GM19238 (cell line): Measurements from ENCODE around the gene FBXL17.

Experiments used
- DNase-seq: peaks from one replicate; pipeline ENCODE4 v3.0.0; 2011; ENCODE audit warnings: low spot score; ENCODE audit not compliant: insufficient read length

The FBXL17 gene

DNA sequence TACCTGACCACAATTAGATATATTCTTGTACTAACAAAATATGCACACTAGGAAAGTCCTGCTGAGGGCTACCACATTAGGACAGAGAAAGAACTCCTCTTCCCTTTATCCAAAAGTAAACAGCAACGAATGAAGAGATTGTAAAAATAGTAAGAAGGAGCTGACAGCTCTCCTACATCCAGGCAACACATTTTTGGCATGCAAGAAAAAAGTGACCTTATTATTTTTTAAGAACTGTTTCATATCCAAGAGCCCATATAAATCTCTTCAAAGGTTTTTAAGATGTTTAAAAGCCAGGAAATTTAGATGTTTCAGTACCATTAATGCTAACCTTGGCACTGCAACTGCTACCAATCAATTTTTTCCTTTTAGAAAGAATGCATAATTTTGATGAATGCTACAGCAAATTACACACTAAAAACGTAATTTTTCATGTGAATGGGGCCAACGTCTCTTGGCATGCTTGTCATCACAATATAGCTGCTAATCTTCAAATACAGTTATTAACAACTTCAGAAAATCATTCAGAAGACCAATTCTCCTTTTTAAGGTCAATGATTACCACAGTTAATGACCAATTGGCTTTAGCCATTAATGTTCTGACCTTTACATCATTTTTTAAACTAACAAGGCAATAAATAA is 132.0 kb downstream of the FBXL17 start:
- no peak for DNase-seq

DNA sequence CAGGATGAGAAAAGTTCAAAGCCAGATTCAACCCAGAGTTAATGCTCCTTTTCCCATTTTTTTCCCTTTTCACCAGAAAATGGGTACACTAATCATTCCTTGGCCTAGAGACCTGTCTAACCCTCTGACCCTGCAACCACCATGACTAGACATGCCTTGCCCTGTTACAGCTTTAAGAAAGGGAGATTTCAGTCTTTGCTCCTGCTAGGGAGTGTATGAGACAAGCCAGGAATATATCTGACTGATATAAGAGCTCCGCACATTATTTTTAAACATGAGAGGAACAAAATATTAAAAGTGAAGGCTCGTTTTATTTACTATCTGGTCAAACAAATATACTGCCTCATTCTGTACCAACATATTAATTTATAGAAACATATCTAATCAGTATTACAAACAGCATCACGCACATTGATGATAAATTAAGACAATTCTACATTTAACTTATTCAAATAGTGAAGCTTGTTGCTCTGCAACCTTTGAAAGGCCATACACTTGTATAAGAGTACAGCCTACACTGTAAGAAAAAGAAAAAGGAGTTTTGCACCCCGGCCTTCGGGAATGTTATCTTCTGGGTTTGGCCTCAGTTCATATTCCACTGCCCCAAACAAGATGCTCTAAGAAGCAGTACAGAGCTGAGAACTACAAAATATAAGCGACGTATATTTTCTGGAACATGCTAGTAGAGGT is 132.7 kb downstream of the FBXL17 start:
- no peak for DNase-seq

DNA sequence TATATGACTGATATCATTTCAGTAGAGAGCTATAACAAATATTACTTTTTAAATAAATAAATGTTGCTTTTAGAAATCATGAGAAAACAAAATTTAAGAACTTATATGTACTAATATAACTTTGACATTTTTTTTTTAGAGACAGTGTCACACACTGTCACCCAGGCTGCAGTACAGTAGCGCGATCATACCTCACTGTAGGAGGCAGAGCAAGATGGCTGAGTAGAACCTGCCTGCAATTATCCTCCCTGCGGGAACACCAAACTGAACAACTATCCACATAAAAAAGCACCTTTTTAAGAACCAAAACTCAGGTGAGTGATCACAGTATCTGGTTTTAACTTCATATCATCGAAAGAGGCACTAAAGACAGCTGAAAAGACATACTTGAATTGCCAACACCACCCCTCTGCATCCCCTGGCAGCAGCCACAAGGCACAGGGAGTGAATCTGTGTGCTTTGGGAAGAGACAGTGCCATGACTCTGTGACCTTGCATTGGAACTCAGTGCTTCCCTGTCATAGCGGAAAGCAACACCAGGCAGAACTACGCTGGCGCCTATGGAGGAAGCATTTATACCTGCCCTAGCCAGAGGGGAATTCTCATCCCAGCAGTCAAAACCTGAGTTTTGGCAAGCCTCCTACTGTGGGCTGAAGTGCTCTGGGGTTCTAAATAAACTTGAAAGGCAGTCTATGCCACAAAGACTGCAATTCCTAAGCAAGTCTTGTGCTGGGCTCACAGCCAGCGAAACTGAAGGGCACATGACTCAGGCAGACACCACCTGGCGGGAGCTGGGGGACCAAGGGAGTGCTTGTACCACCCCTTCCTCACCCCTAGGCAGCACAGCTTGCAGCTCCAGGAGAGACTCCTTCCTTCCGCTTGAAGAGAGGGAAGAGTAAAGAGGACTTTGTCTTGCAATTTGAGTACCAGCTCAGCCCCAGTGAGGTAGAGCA is 142.7 kb downstream of the FBXL17 start:
- DNase-seq, result no peak

DNA sequence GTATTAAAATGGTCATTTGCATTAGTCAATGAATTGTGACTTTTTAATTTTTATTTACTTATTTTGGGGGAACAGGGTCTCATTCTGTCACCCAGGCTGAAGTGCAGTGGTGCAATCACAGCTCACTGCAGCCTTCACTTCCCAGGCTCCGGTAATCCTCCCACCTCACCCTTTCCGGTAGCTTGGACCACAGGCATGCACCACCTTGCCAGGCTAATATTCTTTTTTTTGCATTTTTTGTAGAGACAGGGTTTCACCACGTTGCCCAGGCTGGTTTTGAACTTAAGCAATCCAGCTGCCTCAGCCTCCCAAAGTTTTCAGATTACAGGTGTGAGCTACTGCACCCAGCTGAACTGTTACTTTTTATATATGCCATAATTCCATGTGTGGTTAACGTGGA is 143.4 kb downstream of the FBXL17 start:
- no peak for DNase-seq

DNA sequence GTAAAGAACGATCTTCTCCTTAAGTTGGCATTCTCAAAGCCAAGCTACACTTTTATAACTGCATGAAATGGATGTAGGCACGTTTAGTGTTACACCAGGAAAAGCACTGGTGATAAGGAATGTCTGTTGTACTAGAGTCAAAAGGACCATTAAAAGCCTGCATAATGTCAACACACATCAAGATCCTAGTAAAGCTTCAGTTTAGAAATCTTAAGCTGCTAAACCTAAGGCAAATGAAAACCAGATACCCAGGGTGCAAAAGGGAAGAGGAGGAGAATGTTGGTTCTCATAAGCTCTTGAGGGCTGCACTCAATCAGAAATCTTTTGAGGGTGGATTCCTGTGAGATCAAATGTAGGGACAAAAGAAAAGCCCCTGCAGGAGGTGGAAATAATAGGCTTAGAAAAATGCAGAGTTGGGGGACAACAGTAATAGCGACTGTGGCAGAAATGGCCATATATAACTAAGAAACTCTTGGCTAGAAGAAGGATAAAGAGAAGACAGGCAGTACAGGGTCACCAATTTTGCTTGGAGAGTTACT is 148.2 kb downstream of the FBXL17 start:
- no peak for DNase-seq

DNA sequence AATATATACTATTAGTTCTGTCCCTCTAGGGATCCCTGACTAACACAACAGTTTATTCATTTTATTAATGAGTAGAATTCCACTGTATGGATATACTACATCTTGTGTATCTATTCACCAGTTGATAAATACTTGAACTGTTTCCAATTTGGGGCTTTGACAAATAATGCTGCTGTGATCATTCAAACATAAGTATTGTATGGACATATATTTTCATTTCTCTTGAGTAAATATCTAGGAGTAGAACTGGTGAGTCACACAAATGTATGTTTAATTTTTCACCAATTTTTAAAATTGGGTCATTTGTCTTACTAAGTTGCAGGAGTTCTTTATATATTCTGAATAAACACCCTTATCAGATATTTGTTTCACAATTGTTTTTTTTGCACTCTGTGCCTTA is 149.1 kb downstream of the FBXL17 start:
- no peak for DNase-seq

DNA sequence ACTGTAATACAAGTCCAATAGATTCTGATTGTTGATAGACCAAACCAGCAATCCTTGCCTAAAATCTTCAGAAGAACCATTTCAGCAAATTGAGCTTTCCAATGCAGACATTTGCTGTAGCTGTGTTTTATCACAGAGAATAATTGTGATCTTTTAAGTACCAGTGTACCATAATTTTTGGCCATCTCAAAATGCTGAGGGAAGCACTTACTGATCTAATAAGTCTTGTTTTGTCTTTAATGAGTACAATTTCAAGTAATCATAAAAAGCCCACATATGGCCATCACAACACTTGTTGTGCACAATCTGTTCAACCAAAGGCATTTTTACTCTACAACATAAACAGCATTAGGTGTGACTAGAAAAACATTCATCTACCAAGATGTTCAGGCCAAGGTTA is 159.9 kb downstream of the FBXL17 start:
- no peak for DNase-seq

DNA sequence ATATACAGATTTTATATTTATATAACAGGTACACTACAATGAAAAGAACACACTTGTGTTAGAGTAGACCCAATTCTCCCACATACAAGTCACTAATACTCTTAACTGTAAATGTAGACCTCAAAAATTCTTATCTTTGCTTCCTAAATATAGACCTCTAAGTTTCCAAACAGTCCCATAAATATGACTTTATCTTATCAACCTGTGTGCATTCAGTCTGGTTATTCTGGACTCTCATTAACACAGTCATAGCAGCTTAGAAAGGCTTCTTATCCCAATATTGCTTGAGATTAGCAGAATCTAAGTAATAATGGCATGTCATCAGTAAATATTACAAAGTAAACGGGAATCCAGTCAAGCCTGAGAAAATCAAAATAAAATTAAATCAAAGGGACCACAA is 161.1 kb downstream of the FBXL17 start:
- DNase-seq, result no peak

DNA sequence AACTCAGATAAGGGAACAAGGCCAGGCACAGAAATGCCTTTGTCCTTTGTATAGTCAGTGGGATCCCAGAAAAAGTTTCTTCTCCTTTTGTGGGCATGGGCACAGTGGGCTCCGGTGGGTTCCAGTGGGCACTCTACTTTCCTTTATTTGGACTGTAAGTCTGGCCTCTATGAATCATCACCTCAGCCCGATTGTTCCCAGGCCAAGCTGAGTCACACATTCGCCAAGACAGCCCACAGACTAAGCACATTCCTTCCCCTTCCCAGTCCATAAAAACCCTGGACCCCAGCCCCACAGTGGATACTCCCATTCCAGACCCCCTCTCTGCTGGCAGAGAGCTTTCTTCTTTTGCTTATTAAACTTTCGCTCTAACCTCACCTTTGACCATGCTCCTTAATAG is 165.0 kb downstream of the FBXL17 start:
- no peak for DNase-seq

DNA sequence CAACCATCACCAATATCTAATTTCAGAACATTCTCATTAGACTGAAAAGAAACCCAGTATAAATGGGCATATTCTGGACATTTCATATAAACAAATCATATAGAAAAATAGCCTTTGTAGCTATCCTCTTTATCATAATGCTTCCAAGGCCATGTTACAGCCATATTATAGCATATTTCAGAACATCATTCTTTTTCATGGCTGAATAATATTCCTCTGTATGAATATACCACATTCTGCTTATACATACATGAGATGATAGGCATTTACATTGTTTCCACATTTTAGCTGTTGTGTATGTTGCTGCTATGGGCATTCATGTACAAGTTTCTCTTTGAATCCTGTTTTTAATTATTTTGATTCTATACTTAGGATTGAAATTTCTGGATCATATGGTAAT is 167.0 kb downstream of the FBXL17 start:
- no peak for DNase-seq

DNA sequence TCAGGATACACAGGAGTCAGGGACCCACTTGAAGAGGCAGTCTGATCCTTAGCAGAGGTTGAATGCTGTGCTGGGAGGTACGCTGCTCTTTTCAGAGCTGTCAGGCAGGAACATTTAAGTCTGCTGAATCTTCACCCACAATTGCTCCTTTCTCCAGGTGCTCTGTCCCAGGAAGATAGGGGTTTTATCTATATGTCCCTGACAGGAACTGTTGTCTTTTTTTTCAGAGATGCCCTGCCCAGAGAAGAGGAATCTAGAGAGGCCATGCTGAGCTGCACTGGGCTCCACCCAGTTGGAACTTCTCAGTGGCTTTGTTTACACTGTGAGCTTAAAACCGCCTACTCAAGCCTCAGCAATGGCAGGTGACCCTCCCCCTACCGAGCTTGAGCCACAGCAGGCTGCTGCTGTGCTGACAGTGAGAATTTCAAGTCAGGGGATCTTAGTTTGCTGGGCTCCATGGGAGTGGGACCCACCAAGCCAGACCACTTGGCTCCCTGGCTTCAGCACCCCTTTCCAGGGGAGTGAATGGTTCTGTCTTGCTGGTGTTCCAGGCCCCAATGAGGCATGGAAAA is 169.0 kb downstream of the FBXL17 start:
- DNase-seq, result no peak

DNA sequence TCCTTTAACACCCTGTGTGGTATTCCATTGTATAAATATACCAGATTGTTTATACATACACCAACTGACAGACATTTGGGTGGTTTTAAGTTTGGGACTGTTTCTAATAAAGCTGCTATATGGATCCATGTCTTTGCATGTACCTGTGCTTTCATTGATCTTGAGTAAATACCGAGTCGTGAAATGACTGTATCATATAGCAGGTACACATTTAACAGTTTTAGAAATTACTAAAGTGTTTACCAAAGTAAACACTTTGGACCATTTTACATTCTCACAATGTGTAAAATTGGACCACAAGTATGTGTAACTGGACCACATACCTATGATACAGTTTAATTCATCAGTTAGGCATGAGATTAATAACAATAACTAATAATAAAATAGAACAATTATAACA is 175.2 kb downstream of the FBXL17 start:
- no peak for DNase-seq

DNA sequence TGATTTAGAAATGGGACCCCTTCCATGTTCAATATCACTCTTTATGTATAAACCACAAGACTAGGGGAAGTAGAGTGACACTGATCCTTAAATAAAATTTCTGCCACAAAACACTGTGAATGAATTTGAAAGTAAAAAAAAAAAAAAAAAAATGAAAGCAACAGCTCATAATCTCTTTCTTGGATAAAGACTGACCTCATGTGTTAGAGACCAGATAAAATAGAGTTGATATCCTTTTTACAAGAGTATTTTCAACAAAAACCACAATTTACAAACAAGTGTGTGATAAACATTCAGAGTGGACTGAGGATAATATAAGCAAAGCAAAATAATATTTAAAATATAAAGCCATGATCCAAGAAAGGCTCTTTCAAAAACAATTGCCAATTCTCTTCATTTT is 180.2 kb downstream of the FBXL17 start:
- DNase-seq, result no peak

DNA sequence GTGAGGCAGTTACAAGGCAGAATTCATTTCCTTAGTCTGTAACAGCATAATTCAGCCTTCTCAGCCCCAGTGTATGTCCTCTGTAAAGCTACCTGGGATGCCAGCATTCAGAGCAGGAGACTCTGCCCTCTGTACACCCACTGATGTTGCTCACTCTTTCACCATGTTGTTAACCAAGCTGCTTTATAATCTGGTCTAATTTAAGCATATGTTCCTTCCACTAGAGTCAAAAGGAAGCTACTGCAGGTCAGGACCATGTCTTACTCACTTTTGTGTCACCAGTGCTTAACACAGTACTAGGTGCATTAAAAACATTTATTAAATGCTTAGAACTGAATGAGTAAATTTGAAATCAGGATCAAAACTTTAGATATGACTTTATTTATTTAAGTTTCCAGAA is 185.6 kb downstream of the FBXL17 start:
- no peak for DNase-seq

DNA sequence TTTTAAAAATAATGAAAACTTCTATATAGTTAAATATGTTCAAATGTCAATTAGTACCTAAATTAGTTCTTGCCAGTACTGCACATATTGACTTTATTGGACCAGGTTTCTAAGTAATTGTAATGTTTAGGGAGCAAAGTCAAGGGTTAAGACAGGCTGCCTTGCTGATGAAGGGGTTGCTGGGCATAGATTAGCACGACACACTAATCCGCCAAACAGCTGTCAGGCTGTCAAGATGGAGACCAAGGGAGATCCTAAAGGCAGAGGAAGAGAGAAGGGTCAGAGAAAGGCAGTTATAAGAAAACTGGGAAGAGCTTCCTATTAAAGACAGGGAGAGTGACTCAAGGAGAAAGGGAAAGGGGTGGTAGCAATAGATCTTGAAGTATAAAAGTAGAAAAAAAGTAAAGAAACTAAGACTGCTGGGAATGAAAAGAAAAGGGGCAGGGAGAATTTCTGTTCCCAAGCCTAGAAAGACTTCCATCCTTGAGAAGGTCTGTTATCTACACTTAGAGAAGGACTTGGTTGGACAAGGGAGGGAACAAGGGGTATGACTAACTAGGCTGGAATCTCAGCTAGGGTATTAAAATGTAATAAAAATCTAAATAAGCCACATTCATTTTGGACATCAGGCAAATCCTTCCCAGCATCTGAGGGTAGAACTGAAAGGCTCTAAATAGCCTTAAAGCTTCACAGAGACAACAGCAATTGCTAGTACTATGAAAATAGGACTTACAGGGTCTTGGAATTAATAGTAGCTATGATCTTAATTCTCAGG is 188.7 kb downstream of the FBXL17 start:
- DNase-seq, result no peak

DNA sequence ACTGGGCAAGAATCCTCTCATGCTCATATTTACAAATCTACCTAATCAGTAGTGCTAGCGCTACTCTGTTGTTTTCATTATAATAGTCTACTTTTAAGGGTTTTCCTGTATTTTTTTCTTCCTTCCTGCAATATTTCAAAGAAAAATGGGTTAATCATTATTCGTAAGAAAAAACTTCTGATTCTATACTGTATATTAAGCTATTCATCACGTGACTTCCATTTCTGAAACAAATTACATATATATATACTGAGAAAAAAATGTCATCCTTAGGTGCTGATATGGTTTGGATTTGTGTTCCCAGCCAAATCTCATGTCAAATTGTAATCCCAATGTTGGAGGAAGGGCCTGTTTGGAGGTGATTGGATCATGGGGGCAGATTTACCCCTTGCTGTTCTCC is 197.0 kb downstream of the FBXL17 start:
- no peak for DNase-seq

DNA sequence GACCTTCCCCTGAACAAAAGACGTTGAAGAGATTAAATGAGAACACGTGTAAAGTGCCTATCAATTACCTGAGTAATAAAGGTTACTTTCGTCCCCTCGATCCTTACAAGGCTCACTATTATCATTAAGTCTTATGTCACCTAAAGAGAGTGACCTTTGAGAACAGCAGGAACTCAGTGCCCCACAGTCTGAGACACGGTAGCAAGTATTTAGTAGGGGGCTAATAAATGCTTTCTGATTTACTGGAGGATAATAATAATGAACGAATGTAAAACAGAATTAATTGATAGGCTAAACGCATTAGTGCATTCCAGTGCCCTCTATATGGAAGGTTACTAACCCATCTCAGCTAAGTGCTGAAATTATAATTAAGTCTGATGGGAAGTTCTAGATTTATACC is 199.9 kb downstream of the FBXL17 start:
- DNase-seq, result no peak

DNA sequence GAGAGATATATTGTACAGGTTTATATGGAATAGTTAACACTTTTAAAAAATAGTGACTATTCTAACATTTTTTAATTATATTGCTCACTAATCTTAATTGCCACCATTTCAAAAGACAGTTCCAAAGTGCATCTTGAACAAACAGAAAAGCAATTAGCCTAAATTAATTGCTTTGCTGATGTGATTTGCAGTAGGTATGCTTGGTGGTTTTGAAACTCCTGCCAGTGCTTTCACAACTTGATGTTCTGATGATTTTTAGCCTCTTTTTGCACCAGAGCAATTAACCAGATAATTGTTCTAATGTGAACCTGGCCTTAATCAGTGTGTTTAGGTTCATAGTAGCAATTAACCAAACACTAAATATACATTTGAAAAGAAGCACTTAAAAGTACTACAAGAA is 207.6 kb downstream of the FBXL17 start:
- no peak for DNase-seq

DNA sequence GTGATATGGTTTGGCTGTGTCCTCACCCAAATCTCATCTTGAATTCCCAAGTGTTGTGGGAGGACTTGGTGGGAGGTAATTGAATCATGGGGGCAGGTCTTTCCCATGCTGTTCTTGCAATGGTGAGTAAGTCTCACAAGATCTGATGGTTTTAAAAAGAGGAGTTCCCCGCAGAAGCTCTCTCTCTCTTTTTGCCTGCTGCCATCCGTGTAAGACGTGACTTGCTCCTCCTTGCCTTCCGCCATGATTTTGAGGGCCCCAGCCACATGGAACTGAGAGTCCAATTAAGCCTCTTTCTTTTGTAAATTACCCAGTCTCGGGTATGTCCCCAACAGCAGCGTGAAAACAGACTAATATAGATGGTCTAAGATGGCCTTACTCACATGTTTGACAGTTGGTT is 210.1 kb downstream of the FBXL17 start:
- no peak for DNase-seq

DNA sequence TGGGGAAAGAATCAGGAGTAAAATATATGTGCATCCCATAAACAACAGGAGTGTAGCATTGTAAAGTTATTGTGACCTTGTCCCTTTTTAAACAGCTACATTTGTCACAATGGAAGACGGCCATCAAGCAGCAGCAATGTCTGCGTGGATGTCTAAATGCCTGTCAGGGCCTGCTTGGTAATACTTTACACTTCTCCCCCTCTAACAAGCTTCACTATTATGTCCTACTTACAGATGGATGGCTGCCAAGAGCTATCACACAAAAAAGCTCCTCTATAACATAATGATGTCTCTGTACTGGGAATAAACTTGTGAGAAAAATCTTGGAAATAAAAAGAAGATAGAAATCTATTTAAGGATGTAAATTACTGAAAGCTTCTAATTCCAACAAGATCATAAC is 213.0 kb downstream of the FBXL17 start:
- DNase-seq, result no peak

DNA sequence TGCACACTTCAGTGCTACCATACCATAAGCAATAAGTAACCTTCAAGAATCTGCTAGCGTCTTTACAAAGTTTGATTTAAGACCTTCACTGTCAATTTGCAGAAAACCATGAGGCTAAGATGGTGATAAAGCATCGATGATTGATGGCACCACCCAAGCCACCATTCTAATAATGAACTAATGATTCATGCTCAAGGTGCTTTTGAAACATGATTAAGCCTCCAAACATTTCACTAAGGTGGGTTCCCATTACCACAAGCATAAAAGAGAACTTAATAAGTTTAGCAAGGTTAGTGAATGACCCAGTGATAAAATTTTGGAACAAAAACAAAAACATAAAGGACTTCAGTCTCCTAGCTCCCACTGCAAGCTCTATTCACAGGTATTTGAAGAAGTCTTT is 214.7 kb downstream of the FBXL17 start:
- no peak for DNase-seq
